OCI-LY7 (cell line): ENCODE results near the gene RRP15. TPM values are rescaled to one million over a fixed set of nuclear protein-coding genes. Genes with fewer than 3 reads are reported as not detected.

ENCODE experiments used
- BruUV-seq: library from RNA; stranded (reverse); fragments of 400-500 nt; replicated peaks from 2 replicates; lab custom pipeline; 2021; lab: Mats Ljungman, UMichigan
- CTCF ChIA-PET: fragments of 300-600 bp; sonication (Branson Sonifier 250); formaldehyde crosslinking; loops from one replicate; lab custom pipeline; 2022; ENCODE audit warnings: antibody characterized with exemption; ENCODE audit not compliant: unreplicated experiment; lab: Charles Lee
- POLR2A ChIA-PET: fragments of 300-600 bp; sonication (Branson Sonifier 250); formaldehyde crosslinking; loops from one replicate; lab custom pipeline; 2022; ENCODE audit warnings: antibody characterized with exemption; lab: Charles Lee
- DNase-seq: peaks from one replicate; pipeline ENCODE4 v3.0.0-alpha.2; 2015; ENCODE audit warnings: low spot score
- H2AFZ ChIP-seq: fragments of 200-600 bp; sonication (generic), shearing (Covaris generic); 2 replicates; pipeline ENCODE4 v1.6.1; 2014; ENCODE audit warnings: mild to moderate bottlenecking, antibody characterized with exemption, low read length, moderate library complexity
- H3K27ac ChIP-seq: fragments of 200-600 bp; sonication (generic); 2 replicates; pipeline ENCODE4 v1.5.1; 2014; ENCODE audit warnings: mixed run types, low read depth, mild to moderate bottlenecking, moderate library complexity, low read length, inconsistent platforms; ENCODE audit not compliant: poor library complexity, severe bottlenecking
- H3K36me3 ChIP-seq: fragments of 200-600 bp; sonication (generic); 2 replicates; pipeline ENCODE4 v1.6.1; 2014; ENCODE audit warnings: mild to moderate bottlenecking, antibody characterized with exemption, low read length, moderate library complexity, mixed read lengths; ENCODE audit not compliant: insufficient read depth
- H3K4me1 ChIP-seq: fragments of 200-600 bp; sonication (generic); 2 replicates; pipeline ENCODE4 v1.5.1; 2014; ENCODE audit warnings: mild to moderate bottlenecking, low read length; ENCODE audit not compliant: insufficient read depth, poor library complexity, severe bottlenecking
- H3K4me2 ChIP-seq: fragments of 200-600 bp; sonication (generic); 2 replicates; pipeline ENCODE4 v1.6.1; 2014; ENCODE audit warnings: mild to moderate bottlenecking, low read length
- H3K4me3 ChIP-seq: fragments of 200-600 bp; sonication (generic); 2 replicates; pipeline ENCODE4 v1.5.1; 2014; ENCODE audit warnings: mild to moderate bottlenecking, low read depth, low read length; ENCODE audit not compliant: poor library complexity, severe bottlenecking
- H3K79me2 ChIP-seq: fragments of 200-600 bp; sonication (generic); 2 replicates; pipeline ENCODE4 v1.6.1; 2016; ENCODE audit warnings: low read depth, mild to moderate bottlenecking, low read length, moderate library complexity, mixed read lengths; ENCODE audit not compliant: insufficient read depth
- H3K9me2 ChIP-seq: fragments of 200-600 bp; sonication (generic); 2 replicates; pipeline ENCODE4 v1.6.1; 2016; ENCODE audit warnings: mild to moderate bottlenecking, low read length, mixed read lengths; ENCODE audit not compliant: insufficient read depth
- H3K9me3 ChIP-seq: fragments of 200-600 bp; sonication (generic); 2 replicates; pipeline ENCODE4 v1.6.1; 2014; ENCODE audit warnings: mild to moderate bottlenecking, mixed run types, low read length, mixed read lengths
- H4K20me1 ChIP-seq: fragments of 200-600 bp; sonication (generic); 2 replicates; pipeline ENCODE4 v1.6.1; 2014; ENCODE audit warnings: mild to moderate bottlenecking, antibody characterized with exemption, low read length, moderate library complexity, mixed read lengths; ENCODE audit not compliant: insufficient read depth
- EZH2phosphoT487 ChIP-seq: fragments of 200-600 bp; sonication (generic); IDR thresholded peaks from 2 replicates; pipeline ENCODE4 v1.6.1; 2018; ENCODE audit warnings: low read depth, borderline replicate concordance, mild to moderate bottlenecking, mixed run types, antibody characterized with exemption, low read length, moderate library complexity, mixed read lengths
- intact Hi-C: fragments of 100-400 bp; cut with micrococcal nuclease; formaldehyde crosslinking; loops from one replicate; pipeline ENCODE4 v1.10.0; 2022; ENCODE audit not compliant: unreplicated experiment
- total RNA-seq, 2 experiments: library from RNA; depleted of rRNA in 1 of 2; stranded (reverse); fragments of >200 nt in 1 of 2; shearing (Covaris generic) in 1 of 2; gene quantifications; 2 replicates each; pipeline ENCODE4 v1.2.3, GENCODE V29; 2014 to 2022
- TF ChIP-seq, protein P1 (sequence below): fragments of 200-600 bp; sonication (generic); conservative IDR thresholded peaks from 2 replicates; pipeline ENCODE4 v1.5.1; 2014; ENCODE audit warnings: mild to moderate bottlenecking, antibody characterized with exemption, low read length, moderate library complexity, mixed read lengths

RRP15 gene
- total RNA-seq, 2 experiments from 2014 or later: 7.2 to 21.9 TPM

DNA sequence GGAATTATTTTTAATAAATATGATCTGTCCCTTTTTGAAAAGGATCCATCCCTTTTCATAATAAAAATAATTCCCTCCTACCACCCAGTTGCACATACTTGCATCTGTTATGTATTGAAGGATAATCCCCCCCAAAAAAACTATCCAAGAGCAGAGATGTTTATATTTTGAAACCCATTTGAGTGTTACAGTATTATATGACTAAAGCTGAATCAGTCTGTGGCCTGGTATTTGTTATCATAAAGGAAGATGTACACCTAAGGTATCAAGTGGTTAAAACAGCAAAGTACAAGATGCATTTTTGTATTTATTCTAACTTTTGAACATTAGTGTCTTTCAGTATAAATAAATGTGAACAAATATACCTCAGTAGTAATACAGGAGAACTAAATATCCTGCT is 47.3 kb downstream of the RRP15 start:
- Histone ChIP-seq H3K36me3 (peaks cover 30% of the 10 kb centered on the region), H3K27ac (no peak overlapping the region), H3K4me3 (no peak overlapping the region), H3K9me3 (no peaks in the 10 kb centered on the region), H3K9me2 (no peaks in the 10 kb centered on the region), H4K20me1 (no peaks in the 10 kb centered on the region), H3K4me1 (no peaks in the 10 kb centered on the region), H2AFZ (no peak overlapping the region), H3K79me2 (no peaks in the 10 kb centered on the region), H3K4me2 (no peak overlapping the region)
- DNase-seq: no peak
- TF ChIP-seq, protein P1, sequence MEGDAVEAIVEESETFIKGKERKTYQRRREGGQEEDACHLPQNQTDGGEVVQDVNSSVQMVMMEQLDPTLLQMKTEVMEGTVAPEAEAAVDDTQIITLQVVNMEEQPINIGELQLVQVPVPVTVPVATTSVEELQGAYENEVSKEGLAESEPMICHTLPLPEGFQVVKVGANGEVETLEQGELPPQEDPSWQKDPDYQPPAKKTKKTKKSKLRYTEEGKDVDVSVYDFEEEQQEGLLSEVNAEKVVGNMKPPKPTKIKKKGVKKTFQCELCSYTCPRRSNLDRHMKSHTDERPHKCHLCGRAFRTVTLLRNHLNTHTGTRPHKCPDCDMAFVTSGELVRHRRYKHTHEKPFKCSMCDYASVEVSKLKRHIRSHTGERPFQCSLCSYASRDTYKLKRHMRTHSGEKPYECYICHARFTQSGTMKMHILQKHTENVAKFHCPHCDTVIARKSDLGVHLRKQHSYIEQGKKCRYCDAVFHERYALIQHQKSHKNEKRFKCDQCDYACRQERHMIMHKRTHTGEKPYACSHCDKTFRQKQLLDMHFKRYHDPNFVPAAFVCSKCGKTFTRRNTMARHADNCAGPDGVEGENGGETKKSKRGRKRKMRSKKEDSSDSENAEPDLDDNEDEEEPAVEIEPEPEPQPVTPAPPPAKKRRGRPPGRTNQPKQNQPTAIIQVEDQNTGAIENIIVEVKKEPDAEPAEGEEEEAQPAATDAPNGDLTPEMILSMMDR: no peak
- no peak for TF ChIP-seq EZH2phosphoT487
- CTCF ChIA-PET: no interaction called here
- intact Hi-C loops: no loop called here
- BruUV-seq: no TSS peak
- POLR2A ChIA-PET: interaction anchor here (0.7 kb wide), 1 partner anchor 15 kb away, joined by 3 read pairs; no protein-coding TSS in a partner anchor

DNA sequence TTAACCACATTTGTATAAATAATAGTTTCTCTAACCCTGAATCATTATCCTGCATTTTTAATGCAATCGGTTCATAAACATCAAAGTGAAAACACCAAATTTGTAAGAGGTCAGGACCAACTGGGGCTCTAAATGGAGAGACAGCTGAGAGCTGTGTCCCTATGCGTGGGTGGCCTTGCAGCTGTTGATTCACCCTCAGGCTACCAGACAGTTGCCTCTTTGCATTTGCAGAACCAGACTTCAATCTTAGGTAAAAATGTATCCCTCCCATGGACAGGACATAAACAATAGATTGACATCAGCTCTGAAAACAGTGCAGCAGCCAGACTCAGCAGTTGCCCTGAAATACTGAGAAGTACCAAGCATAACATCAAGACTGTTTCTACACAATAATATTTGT is 51.2 kb downstream of the RRP15 start:
- Histone ChIP-seq H3K27ac (no peak overlapping the region), H3K79me2 (no peaks in the 10 kb centered on the region), H3K4me1 (no peaks in the 10 kb centered on the region), H3K36me3 (peaks cover 22% of the 10 kb centered on the region), H3K9me3 (no peaks in the 10 kb centered on the region), H3K4me2 (no peak overlapping the region), H2AFZ (no peak overlapping the region), H4K20me1 (no peaks in the 10 kb centered on the region), H3K4me3 (no peak overlapping the region), H3K9me2 (no peaks in the 10 kb centered on the region)
- no peak for DNase-seq
- no TSS peak for BruUV-seq
- TF ChIP-seq, protein P1: no peak
- TF ChIP-seq EZH2phosphoT487: no peak
- ChIA-PET CTCF (no interaction called here), POLR2A (no interaction called here)
- intact Hi-C loops: no loop called here

- no peaks in the 10 kb centered on the region for H3K79me2 ChIP-seq
- no peaks in the 10 kb centered on the region for H3K9me2 ChIP-seq
- TF ChIP-seq, protein P1: peak; percentile 90
- no peak for TF ChIP-seq EZH2phosphoT487
- peaks cover 11% of the 10 kb centered on the region for H3K36me3 ChIP-seq
- intact Hi-C loops: loop anchor here (2.0 kb wide), 1 partner anchor 1473 kb away; no protein-coding TSS in a partner anchor
- no peak overlapping the region for H2AFZ ChIP-seq
- peak; percentile 35 for DNase-seq
- CTCF ChIA-PET: no interaction called here
- no peak overlapping the region for H3K4me2 ChIP-seq
- H3K4me1 ChIP-seq: no peaks in the 10 kb centered on the region
- no peaks in the 10 kb centered on the region for H3K9me3 ChIP-seq
- no peak overlapping the region for H3K27ac ChIP-seq
- no peaks in the 10 kb centered on the region for H4K20me1 ChIP-seq
- no TSS peak for BruUV-seq
- no peak overlapping the region for H3K4me3 ChIP-seq
- POLR2A ChIA-PET: no interaction called here
Measured at GRCh38 chr1:218339267-218339831, 54.3 kb downstream of the RRP15 start.
